Measurements from ENCODE around the gene CAND2.

DNA sequence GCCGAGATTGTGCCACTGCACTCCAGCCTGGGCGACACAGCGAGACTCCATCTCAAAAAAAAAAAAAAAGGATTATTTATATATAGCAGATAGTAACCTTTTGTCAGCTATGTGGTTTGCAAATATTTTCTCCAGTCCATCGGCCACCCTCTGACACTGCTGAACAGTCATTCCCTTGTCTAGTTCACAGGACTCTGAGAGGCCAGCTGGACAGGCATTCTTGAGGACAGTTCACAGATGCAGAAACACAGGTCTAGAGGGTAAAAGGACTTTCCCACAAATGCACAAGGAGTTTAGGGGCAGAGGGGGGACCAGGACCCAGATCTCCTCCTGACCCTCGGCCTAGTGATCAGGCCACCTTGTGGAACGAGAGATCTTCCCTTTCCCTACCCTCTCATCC is 29.9 kb upstream of the CAND2 start:
- TF ChIP-seq BHLHE40 (IDR thresholded peaks at IDR 0.05; ENCODE audit: borderline replicate concordance) (no peak), FOXK2 (IDR thresholded peaks at IDR 0.05) (no peak), SP1 (IDR thresholded peaks at IDR 0.05) (no peak), SUZ12 (IDR thresholded peaks at IDR 0.05) (no peak), NFRKB (IDR thresholded peaks at IDR 0.05) (no peak), HDGF (IDR thresholded peaks at IDR 0.05; ENCODE audit: borderline replicate concordance) (no peak)
- TF ChIP-seq, protein P1, sequence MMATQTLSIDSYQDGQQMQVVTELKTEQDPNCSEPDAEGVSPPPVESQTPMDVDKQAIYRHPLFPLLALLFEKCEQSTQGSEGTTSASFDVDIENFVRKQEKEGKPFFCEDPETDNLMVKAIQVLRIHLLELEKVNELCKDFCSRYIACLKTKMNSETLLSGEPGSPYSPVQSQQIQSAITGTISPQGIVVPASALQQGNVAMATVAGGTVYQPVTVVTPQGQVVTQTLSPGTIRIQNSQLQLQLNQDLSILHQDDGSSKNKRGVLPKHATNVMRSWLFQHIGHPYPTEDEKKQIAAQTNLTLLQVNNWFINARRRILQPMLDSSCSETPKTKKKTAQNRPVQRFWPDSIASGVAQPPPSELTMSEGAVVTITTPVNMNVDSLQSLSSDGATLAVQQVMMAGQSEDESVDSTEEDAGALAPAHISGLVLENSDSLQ (IDR thresholded peaks at IDR 0.05) = no peak

All from HEK293T (cell line).